Measurements from ENCODE around the gene SULT2A1. TPM values are rescaled to one million over a fixed set of nuclear protein-coding genes. Genes with fewer than 3 reads are reported as not detected.

The SULT2A1 gene
- total and polyA plus RNA-seq, 2 of the 8 experiments (the other 6 are each of a cell fraction or from before 2014, with no cell fraction given): not detected

DNA sequence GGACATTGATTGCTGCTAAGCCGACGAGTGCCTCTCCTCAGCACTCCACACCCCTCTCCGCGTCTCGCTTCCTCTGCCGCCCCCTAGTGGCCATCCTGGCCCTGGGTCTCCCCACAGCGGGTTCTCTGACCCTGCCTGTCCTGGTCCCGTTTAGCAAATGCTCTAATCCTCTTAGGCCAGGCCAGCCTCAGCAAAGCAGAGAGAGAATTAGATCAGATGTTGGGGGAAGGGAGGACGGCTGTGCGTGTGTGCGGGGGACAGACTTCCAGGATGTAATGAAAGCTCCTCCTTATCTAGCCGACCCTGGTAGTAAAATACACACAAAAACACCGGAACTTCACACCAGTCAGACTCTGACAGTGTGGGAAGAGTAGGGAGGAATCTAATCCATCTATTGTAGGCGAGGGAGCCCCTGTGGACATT is 22.6 kb downstream of the SULT2A1 start (continued):
- TF ChIP-seq, protein P1, sequence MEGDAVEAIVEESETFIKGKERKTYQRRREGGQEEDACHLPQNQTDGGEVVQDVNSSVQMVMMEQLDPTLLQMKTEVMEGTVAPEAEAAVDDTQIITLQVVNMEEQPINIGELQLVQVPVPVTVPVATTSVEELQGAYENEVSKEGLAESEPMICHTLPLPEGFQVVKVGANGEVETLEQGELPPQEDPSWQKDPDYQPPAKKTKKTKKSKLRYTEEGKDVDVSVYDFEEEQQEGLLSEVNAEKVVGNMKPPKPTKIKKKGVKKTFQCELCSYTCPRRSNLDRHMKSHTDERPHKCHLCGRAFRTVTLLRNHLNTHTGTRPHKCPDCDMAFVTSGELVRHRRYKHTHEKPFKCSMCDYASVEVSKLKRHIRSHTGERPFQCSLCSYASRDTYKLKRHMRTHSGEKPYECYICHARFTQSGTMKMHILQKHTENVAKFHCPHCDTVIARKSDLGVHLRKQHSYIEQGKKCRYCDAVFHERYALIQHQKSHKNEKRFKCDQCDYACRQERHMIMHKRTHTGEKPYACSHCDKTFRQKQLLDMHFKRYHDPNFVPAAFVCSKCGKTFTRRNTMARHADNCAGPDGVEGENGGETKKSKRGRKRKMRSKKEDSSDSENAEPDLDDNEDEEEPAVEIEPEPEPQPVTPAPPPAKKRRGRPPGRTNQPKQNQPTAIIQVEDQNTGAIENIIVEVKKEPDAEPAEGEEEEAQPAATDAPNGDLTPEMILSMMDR (IDR thresholded peaks at IDR 0.05; ENCODE audit: control extremely low read depth in 1 of 3, insufficient read depth in 1 of 3, low read depth in 1 of 3, low read length in 3 of 3): peak; percentile 96 to 98 (median 96)
